HL-60 (cell line): Measurements from ENCODE around the gene SELENOO.

Experiments used
- TF ChIP-seq, protein P1 (sequence below): IDR thresholded peaks from one replicate; pipeline ENCODE4 v1.5.1; 2011; ENCODE audit warnings: low read length, control low read depth, inconsistent platforms; ENCODE audit not compliant: insufficient read depth
- TF ChIP-seq, protein P2 (sequence below): IDR thresholded peaks from 2 replicates; pipeline ENCODE4 v1.6.1; 2012; ENCODE audit warnings: low read depth; ENCODE audit not compliant: insufficient replicate concordance

DNA sequence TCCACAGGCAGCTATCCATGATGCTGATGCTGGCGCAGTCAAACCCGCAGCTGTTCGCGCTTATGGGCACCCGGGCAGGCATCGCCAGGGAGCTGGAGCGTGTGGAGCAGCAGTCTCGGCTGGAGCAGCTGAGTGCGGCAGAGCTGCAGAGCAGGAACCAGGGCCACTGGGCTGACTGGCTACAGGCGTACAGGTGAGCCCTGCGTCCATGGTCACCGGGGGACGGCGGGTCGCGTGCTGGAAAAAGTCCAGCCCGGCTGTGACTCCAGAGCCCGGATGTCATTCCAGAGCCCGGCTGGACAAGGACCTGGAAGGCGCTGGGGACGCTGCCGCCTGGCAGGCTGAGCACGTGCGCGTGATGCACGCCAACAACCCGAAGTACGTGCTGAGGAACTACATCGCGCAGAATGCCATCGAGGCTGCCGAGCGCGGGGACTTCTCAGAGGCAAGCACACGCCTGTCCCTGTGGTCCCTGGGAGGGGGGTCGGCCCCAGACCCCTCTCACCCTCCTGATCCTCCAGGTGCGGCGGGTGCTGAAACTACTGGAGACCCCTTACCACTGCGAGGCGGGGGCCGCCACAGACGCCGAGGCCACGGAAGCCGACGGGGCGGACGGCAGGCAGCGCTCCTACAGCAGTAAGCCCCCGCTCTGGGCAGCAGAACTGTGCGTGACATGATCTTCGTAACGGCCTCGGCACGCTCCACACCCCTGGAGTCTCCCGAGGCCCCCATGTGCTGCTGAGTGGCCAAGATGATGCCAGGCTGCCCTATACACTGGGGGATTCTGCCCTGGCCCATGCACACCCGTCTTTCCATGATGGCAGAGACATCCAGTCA is 16.1 kb downstream of the SELENOO start:
- TF ChIP-seq, protein P1, sequence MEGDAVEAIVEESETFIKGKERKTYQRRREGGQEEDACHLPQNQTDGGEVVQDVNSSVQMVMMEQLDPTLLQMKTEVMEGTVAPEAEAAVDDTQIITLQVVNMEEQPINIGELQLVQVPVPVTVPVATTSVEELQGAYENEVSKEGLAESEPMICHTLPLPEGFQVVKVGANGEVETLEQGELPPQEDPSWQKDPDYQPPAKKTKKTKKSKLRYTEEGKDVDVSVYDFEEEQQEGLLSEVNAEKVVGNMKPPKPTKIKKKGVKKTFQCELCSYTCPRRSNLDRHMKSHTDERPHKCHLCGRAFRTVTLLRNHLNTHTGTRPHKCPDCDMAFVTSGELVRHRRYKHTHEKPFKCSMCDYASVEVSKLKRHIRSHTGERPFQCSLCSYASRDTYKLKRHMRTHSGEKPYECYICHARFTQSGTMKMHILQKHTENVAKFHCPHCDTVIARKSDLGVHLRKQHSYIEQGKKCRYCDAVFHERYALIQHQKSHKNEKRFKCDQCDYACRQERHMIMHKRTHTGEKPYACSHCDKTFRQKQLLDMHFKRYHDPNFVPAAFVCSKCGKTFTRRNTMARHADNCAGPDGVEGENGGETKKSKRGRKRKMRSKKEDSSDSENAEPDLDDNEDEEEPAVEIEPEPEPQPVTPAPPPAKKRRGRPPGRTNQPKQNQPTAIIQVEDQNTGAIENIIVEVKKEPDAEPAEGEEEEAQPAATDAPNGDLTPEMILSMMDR, result no peak
- TF ChIP-seq, protein P2, sequence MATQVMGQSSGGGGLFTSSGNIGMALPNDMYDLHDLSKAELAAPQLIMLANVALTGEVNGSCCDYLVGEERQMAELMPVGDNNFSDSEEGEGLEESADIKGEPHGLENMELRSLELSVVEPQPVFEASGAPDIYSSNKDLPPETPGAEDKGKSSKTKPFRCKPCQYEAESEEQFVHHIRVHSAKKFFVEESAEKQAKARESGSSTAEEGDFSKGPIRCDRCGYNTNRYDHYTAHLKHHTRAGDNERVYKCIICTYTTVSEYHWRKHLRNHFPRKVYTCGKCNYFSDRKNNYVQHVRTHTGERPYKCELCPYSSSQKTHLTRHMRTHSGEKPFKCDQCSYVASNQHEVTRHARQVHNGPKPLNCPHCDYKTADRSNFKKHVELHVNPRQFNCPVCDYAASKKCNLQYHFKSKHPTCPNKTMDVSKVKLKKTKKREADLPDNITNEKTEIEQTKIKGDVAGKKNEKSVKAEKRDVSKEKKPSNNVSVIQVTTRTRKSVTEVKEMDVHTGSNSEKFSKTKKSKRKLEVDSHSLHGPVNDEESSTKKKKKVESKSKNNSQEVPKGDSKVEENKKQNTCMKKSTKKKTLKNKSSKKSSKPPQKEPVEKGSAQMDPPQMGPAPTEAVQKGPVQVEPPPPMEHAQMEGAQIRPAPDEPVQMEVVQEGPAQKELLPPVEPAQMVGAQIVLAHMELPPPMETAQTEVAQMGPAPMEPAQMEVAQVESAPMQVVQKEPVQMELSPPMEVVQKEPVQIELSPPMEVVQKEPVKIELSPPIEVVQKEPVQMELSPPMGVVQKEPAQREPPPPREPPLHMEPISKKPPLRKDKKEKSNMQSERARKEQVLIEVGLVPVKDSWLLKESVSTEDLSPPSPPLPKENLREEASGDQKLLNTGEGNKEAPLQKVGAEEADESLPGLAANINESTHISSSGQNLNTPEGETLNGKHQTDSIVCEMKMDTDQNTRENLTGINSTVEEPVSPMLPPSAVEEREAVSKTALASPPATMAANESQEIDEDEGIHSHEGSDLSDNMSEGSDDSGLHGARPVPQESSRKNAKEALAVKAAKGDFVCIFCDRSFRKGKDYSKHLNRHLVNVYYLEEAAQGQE, result no peak
